ENCODE results near the gene CATSPERZ. TPM values are rescaled to one million over a fixed set of nuclear protein-coding genes. Genes with fewer than 3 reads are reported as not detected.
A peak's percentile ranks its signal among the peaks of the same experiment; 100 is the strongest.

Gene CATSPERZ
- total and polyA plus RNA-seq, 9 of the 15 experiments (the other 6 are each of a cell fraction or from before 2014, with no cell fraction given) = 0.86 to 8.5 (median 3.5) TPM

DNA sequence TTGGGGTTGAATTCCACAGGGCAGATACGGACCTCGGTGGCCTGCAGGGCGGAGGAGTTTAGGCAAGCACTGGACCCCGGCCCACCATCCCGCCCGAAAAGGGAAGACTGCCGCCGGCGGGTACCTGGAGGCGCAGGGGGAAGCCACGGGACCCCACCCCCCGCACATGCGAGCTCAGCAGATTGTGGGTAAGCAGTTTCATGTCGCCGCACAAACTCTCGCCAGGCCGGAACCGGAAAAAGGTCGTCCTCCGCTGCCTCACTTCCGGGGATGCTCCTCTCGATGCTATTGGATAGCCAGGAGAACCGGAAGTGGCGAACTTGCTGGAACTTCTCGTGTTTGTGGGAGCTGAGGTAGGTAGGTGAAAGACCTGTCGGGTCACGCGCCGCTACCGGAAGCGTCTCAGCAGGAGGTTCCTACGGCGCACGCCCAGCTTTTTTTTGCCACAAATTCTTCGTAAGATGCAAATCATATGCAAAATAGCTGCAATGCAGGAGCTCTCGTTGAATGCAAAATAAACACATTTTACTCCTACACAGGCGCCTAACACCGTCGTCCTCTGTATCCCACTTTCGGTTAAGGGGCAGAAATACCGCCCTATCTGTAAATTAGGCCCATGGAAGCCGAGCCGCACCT lies 17.3 kb downstream of the CATSPERZ start, which contains the start of gene TRMT112 (continued):
- no peak for TF ChIP-seq SREBF1 (IDR thresholded peaks at IDR 0.05; ENCODE audit: borderline replicate concordance, low read depth, low read length)
- peak; percentile 35; the same call in 1 of the 2 replicates for TF ChIP-seq NBN (IDR thresholded peaks at IDR 0.05; ENCODE audit: low read depth)
- peak; percentile 98 for TF ChIP-seq ELF1 (tag; IDR thresholded peaks at IDR 0.05)
- 0 out of 2 replicates have a peak, but pooled peaks have one; percentile 67 for TF ChIP-seq RBM14 (IDR thresholded peaks at IDR 0.05; ENCODE audit: borderline replicate concordance, insufficient read depth, low read depth, low read length)
- TF ChIP-seq BCOR (IDR thresholded peaks at IDR 0.05) = peak; percentile 3; the same call in 1 of the 2 replicates
- 0 out of 2 replicates have a peak, but pooled peaks have one; percentile 53 for TF ChIP-seq SPI1 (IDR thresholded peaks at IDR 0.05; ENCODE audit: borderline replicate concordance, low read depth, low read length)
- TF ChIP-seq, protein P1, sequence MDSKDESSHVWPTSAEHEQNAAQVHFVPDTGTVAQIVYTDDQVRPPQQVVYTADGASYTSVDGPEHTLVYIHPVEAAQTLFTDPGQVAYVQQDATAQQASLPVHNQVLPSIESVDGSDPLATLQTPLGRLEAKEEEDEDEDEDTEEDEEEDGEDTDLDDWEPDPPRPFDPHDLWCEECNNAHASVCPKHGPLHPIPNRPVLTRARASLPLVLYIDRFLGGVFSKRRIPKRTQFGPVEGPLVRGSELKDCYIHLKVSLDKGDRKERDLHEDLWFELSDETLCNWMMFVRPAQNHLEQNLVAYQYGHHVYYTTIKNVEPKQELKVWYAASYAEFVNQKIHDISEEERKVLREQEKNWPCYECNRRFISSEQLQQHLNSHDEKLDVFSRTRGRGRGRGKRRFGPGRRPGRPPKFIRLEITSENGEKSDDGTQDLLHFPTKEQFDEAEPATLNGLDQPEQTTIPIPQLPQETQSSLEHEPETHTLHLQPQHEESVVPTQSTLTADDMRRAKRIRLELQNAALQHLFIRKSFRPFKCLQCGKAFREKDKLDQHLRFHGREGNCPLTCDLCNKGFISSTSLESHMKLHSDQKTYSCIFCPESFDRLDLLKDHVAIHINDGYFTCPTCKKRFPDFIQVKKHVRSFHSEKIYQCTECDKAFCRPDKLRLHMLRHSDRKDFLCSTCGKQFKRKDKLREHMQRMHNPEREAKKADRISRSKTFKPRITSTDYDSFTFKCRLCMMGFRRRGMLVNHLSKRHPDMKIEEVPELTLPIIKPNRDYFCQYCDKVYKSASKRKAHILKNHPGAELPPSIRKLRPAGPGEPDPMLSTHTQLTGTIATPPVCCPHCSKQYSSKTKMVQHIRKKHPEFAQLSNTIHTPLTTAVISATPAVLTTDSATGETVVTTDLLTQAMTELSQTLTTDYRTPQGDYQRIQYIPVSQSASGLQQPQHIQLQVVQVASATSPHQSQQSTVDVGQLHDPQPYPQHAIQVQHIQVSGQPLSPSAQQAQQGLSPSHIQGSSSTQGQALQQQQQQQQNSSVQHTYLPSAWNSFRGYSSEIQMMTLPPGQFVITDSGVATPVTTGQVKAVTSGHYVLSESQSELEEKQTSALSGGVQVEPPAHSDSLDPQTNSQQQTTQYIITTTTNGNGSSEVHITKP (IDR thresholded peaks at IDR 0.05; ENCODE audit: partially characterized antibody) = no peak
- TF ChIP-seq HDAC1 (IDR thresholded peaks at IDR 0.05) = peak in 1 of 2 experiments; percentile 91; a peak in 2 of 4 replicates
- no peak for TF ChIP-seq NR3C1 (CRISPR knock-in tag; IDR thresholded peaks at IDR 0.05)
- no peak for TF ChIP-seq DMBX1 (CRISPR knock-in tag; IDR thresholded peaks at IDR 0.05; ENCODE audit: borderline replicate concordance)
- TF ChIP-seq MBD2 (IDR thresholded peaks at IDR 0.05; ENCODE audit: borderline replicate concordance, low read depth) = peak; percentile 63; the same call in 1 of the 2 replicates
- peak; percentile 95 for TF ChIP-seq ETV1 (tag; conservative IDR thresholded peaks at IDR 0.05; ENCODE audit: low read depth)
- TF ChIP-seq GABPB1 (CRISPR knock-in tag; IDR thresholded peaks at IDR 0.05) = peak; percentile 96
- 0 out of 2 replicates have a peak, but pooled peaks have one; percentile 24 for TF ChIP-seq GTF2F1 (IDR thresholded peaks at IDR 0.05; ENCODE audit: low read depth, low read length)
- TF ChIP-seq, protein P2, sequence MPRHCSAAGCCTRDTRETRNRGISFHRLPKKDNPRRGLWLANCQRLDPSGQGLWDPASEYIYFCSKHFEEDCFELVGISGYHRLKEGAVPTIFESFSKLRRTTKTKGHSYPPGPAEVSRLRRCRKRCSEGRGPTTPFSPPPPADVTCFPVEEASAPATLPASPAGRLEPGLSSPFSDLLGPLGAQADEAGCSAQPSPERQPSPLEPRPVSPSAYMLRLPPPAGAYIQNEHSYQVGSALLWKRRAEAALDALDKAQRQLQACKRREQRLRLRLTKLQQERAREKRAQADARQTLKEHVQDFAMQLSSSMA (CRISPR knock-in tag; IDR thresholded peaks at IDR 0.05) = peak; percentile 93
- TF ChIP-seq, protein P3, sequence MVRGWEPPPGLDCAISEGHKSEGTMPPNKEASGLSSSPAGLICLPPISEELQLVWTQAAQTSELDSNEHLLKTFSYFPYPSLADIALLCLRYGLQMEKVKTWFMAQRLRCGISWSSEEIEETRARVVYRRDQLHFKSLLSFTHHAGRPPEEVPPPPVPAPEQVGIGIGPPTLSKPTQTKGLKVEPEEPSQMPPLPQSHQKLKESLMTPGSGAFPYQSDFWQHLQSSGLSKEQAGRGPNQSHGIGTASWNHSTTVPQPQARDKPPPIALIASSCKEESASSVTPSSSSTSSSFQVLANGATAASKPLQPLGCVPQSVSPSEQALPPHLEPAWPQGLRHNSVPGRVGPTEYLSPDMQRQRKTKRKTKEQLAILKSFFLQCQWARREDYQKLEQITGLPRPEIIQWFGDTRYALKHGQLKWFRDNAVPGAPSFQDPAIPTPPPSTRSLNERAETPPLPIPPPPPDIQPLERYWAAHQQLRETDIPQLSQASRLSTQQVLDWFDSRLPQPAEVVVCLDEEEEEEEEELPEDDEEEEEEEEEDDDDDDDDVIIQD (CRISPR knock-in tag; IDR thresholded peaks at IDR 0.05) = no peak
- peak; percentile 70; the same call in 1 of the 2 replicates for TF ChIP-seq GTF2E2 (tag; IDR thresholded peaks at IDR 0.05)
